B cell (primary cell): ENCODE results near the gene USP53. TPM values are rescaled to one million over a fixed set of nuclear protein-coding genes. Genes with fewer than 3 reads are reported as not detected.

Source experiments
- ATAC-seq: fragments of 200-7000 bp; cut with Tn5 transposase; one replicate; pipeline ENCODE4 v1.10.0; 2021; ENCODE audit warnings: low read depth, mild to moderate bottlenecking, moderate number of reproducible peaks, moderate library complexity
- CTCF ChIA-PET: fragments of 350-600 bp; sonication (Branson Sonifier 250); formaldehyde crosslinking; loops from one replicate; lab custom pipeline; 2021; ENCODE audit warnings: antibody characterized with exemption, inconsistent platforms; lab: Charles Lee
- POLR2A ChIA-PET: fragments of 350-600 bp; sonication (Branson Sonifier 250); formaldehyde crosslinking; loops from one replicate; lab custom pipeline; 2021; ENCODE audit warnings: antibody characterized with exemption; lab: Charles Lee
- DNase-seq: peaks from one replicate; pipeline ENCODE4 v3.0.0; 2013
- H2AFZ ChIP-seq: 2 replicates; pipeline ENCODE4 v1.6.1; 2012; ENCODE audit warnings: mild to moderate bottlenecking, low read depth, low read length; ENCODE audit not compliant: insufficient read depth, poor library complexity, severe bottlenecking
- H3K27ac ChIP-seq, 2 donors: 1 replicate in 1 of 2; 2 replicates in 1 of 2; pipeline ENCODE4 v1.5.1; 2012 to 2013; ENCODE audit warnings: low read length in 2 of 2, mild to moderate bottlenecking in 2 of 2, moderate library complexity in 1 of 2
- H3K27me3 ChIP-seq, 4 experiments: fragments of 200-600 bp in 1 of 4; sonication (generic) in 1 of 4; replicated peaks in 1 of 4; 1 replicate in 2 of 4; 2 replicates in 2 of 4; pipeline versions ENCODE4 v1.6.1 to v1.7.0; 2013 to 2016; ENCODE audit warnings: low read length in 3 of 4, mild to moderate bottlenecking in 2 of 4, mixed read lengths in 1 of 4, moderate library complexity in 1 of 4; ENCODE audit not compliant: insufficient read depth in 4 of 4, control insufficient read depth in 3 of 4; ENCODE audit errors: control extremely low read depth in 1 of 4
- H3K36me3 ChIP-seq, 2 experiments: replicated peaks in 1 of 2; 1 replicate in 1 of 2; 2 replicates in 1 of 2; pipeline versions ENCODE4 v1.6.1 to v1.7.1; 2013; ENCODE audit warnings: low read length in 1 of 2; ENCODE audit not compliant: insufficient read depth in 2 of 2, control insufficient read depth in 1 of 2; ENCODE audit errors: control extremely low read depth in 1 of 2, extremely low read depth in 1 of 2
- H3K4me1 ChIP-seq, 2 donors: fragments of 200-600 bp in 1 of 2; sonication (generic) in 1 of 2; 1 replicate in 1 of 2; 2 replicates in 1 of 2; pipeline versions ENCODE4 v1.5.1 to v1.6.1; 2013 to 2017; ENCODE audit warnings: low read length in 2 of 2; ENCODE audit not compliant: control insufficient read depth in 2 of 2, insufficient read depth in 2 of 2
- H3K4me2 ChIP-seq: replicated peaks from 2 replicates; pipeline ENCODE3; 2012; ENCODE audit warnings: mild to moderate bottlenecking, low read depth, low read length; ENCODE audit not compliant: poor library complexity, severe bottlenecking
- H3K4me3 ChIP-seq, 5 experiments: fragments of 200-600 bp in 1 of 5; sonication (generic) in 1 of 5; 1 replicate in 3 of 5; 2 replicates in 2 of 5; pipeline versions ENCODE4 v1.5.1 to v1.7.0; 2011 to 2016; ENCODE audit warnings: low read length in 4 of 5, mild to moderate bottlenecking in 4 of 5, low read depth in 2 of 5, control low read depth in 1 of 5, moderate library complexity in 1 of 5; ENCODE audit not compliant: insufficient read depth in 1 of 5; ENCODE audit errors: control extremely low read depth in 1 of 5, extremely low read depth in 1 of 5
- H3K79me2 ChIP-seq: fragments of 200-600 bp; sonication (generic); one replicate; pipeline ENCODE4 v1.6.0; 2016; ENCODE audit warnings: low read length; ENCODE audit not compliant: control insufficient read depth, insufficient read depth
- H3K9ac ChIP-seq: fragments of 200-600 bp; sonication (generic); 2 replicates; pipeline ENCODE4 v1.6.1; 2017; ENCODE audit warnings: mild to moderate bottlenecking, low read length, moderate library complexity
- H3K9me3 ChIP-seq, 3 donors: one replicate each; pipeline versions ENCODE4 v1.6.1 to v1.7.1; 2013; ENCODE audit warnings: low read length in 2 of 3; ENCODE audit not compliant: control insufficient read depth in 2 of 3, insufficient read depth in 1 of 3; ENCODE audit errors: control extremely low read depth in 1 of 3
- H4K20me1 ChIP-seq: 2 replicates; pipeline ENCODE4 v1.6.0; 2012; ENCODE audit warnings: mild to moderate bottlenecking, low read length; ENCODE audit not compliant: insufficient read depth, control insufficient read depth, poor library complexity, severe bottlenecking
- H3K27ac Mint-ChIP-seq: one replicate; pipeline ENCODE4 v1.8.0; 2021; ENCODE audit warnings: mixed read lengths
- H3K27me3 Mint-ChIP-seq: one replicate; pipeline ENCODE4 v1.8.0; 2021; ENCODE audit warnings: mixed read lengths
- H3K4me1 Mint-ChIP-seq: one replicate; pipeline ENCODE4 v1.8.0; 2021; ENCODE audit warnings: mixed read lengths
- H3K4me3 Mint-ChIP-seq: one replicate; pipeline ENCODE4 v1.8.0; 2021; ENCODE audit warnings: mixed read lengths
- H3K9me3 Mint-ChIP-seq: one replicate; pipeline ENCODE4 v1.8.0; 2022; ENCODE audit warnings: mixed read lengths; ENCODE audit not compliant: insufficient read depth
- EZH2 ChIP-seq: IDR thresholded peaks from 2 replicates; pipeline ENCODE4 v1.6.1; 2012; ENCODE audit warnings: borderline replicate concordance, low read depth, mild to moderate bottlenecking, moderate library complexity, low read length; ENCODE audit not compliant: insufficient read depth, poor library complexity, severe bottlenecking
- WGBS: methylation state at CpG from one replicate; pipeline ENCODE4 v1.1.5; 2013; ENCODE audit warnings: missing lambda C conversion rate; ENCODE audit not compliant: insufficient coverage; 5-methylcytosine and 5-hydroxymethylcytosine counted together
- intact Hi-C: fragments of 100-400 bp; cut with micrococcal nuclease; formaldehyde crosslinking; loops from one replicate; pipeline ENCODE4 v1.10.0; 2022
- polyA plus RNA-seq: library from polyadenylated mRNA; depleted of rRNA; stranded (reverse); fragments of >200 nt; gene quantifications from 2 replicates; pipeline ENCODE4 v1.2.3, GENCODE V29; 2012
- total RNA-seq, 2 donors: library from RNA; stranded (reverse); fragments of 120-200 nt in 1 of 2; gene quantifications; 1 replicate in 1 of 2; 2 replicates in 1 of 2; pipeline versions ENCODE4 v1.2.3 to v1.2.4, GENCODE V29; 2013 to 2022
- TF ChIP-seq, protein P1 (sequence below): fragments of 200-600 bp; IDR thresholded peaks from one replicate; pipeline ENCODE4 v1.8.0; 2022; ENCODE audit warnings: antibody characterized with exemption, mild to moderate bottlenecking

The USP53 gene
- total and polyA plus RNA-seq, 2 donors (not counting 1 experiment from before 2014, with no cell fraction given) = 12.9 to 45.0 TPM

DNA sequence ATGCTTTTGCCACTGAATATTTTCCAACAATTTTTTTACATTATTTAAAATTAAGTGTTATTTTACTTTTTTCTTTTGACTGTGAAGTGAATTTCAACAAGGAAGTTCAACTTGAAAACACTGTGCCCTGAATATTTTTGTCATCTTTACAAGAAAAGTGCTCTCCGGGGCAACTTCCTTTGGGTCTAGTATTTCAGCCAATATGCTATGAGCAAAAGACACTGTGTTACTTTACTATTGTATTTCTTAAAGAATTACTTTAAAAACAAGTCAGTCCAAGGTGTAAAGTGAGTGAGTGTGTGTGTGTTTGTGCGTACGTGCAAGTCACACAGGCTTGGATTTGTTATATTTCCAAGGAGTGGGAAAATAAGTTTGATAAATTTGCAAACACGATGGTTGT, 7.6 kb upstream of the USP53 start:
- Histone ChIP-seq H3K4me2 (peak overlapping the region; percentile 40), H3K4me3 (peak overlapping the region in 1 of 5 experiments; percentile 31), H3K4me1 (no peaks in the 10 kb centered on the region), H3K27me3 (no peaks in the 10 kb centered on the region), H3K9ac (peak overlapping the region; percentile 11), H3K9me3 (no peaks in the 10 kb centered on the region), H2AFZ (no peak overlapping the region), H3K36me3 (no peaks in the 10 kb centered on the region), H3K79me2 (no peaks in the 10 kb centered on the region), H3K27ac (peak overlapping the region in 1 of 2 donors; percentile 55), H4K20me1 (no peaks in the 10 kb centered on the region)
- DNase-seq (no peak), ATAC-seq (no peak)
- ChIA-PET CTCF (no interaction called here), POLR2A (no interaction called here)
- Mint-ChIP-seq H3K4me1 (peaks cover 58% of the 10 kb centered on the region), H3K9me3 (no peaks in the 10 kb centered on the region), H3K27me3 (no peaks in the 10 kb centered on the region), H3K4me3 (peak overlapping the region; percentile 42), H3K27ac (peak overlapping the region; percentile 37)
- intact Hi-C loops = no loop called here
- no peak for TF ChIP-seq EZH2
- TF ChIP-seq, protein P1, sequence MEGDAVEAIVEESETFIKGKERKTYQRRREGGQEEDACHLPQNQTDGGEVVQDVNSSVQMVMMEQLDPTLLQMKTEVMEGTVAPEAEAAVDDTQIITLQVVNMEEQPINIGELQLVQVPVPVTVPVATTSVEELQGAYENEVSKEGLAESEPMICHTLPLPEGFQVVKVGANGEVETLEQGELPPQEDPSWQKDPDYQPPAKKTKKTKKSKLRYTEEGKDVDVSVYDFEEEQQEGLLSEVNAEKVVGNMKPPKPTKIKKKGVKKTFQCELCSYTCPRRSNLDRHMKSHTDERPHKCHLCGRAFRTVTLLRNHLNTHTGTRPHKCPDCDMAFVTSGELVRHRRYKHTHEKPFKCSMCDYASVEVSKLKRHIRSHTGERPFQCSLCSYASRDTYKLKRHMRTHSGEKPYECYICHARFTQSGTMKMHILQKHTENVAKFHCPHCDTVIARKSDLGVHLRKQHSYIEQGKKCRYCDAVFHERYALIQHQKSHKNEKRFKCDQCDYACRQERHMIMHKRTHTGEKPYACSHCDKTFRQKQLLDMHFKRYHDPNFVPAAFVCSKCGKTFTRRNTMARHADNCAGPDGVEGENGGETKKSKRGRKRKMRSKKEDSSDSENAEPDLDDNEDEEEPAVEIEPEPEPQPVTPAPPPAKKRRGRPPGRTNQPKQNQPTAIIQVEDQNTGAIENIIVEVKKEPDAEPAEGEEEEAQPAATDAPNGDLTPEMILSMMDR = no peak
- 100% methylated on average over 2 of the region's 4 CpGs for WGBS

DNA sequence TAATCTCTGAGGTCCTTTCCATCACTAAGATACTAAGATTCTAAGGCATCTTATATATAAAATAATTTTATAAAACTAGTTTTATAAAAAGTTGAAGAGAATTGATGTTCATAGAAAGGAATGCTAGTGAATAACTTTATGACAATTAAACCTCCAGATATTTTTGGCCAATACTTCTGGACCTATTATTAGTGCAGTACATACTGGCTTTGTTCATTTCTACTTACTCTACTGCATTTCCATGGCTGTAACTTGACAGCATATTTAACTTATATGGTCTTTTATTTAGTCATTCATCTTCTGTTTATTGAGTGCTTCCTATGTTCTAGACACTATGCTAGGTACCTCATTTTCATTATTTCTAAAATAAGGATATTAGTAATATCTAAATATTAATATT, 6.8 kb upstream of the USP53 start:
- no peak overlapping the region for H3K4me2 ChIP-seq
- H3K4me3 ChIP-seq = no peak overlapping the region
- H3K4me1 ChIP-seq = no peaks in the 10 kb centered on the region
- ChIA-PET POLR2A (no interaction called here), CTCF (no interaction called here)
- no peaks in the 10 kb centered on the region for H4K20me1 ChIP-seq
- H3K9me3 ChIP-seq = no peaks in the 10 kb centered on the region
- H3K27ac ChIP-seq = no peak overlapping the region
- no peak overlapping the region for H3K9ac ChIP-seq
- Mint-ChIP-seq H3K27ac (peak overlapping the region; percentile 79), H3K27me3 (no peaks in the 10 kb centered on the region), H3K9me3 (no peaks in the 10 kb centered on the region), H3K4me3 (peak overlapping the region; percentile 23), H3K4me1 (peaks cover 53% of the 10 kb centered on the region)
- H3K27me3 ChIP-seq = no peaks in the 10 kb centered on the region
- TF ChIP-seq EZH2 = no peak
- TF ChIP-seq, protein P1 = no peak
- no peak for ATAC-seq
- no peaks in the 10 kb centered on the region for H3K36me3 ChIP-seq
- intact Hi-C loops = loop anchor here (1.0 kb wide), 1 partner anchor 24 kb away; no protein-coding TSS in a partner anchor
- DNase-seq = no peak
- H3K79me2 ChIP-seq = no peaks in the 10 kb centered on the region
- H2AFZ ChIP-seq = no peak overlapping the region
